A549 (cell line): Measurements from ENCODE around the gene VCL. TPM values are rescaled to one million over a fixed set of nuclear protein-coding genes. Genes with fewer than 3 reads are reported as not detected.
"Not testable (repeated sequence)": the region's sequence is repeated elsewhere in the genome, so short reads cannot be mapped to it uniquely, and the experiment has no call there.

Source experiments
- ATAC-seq, 2 experiments: fragments of 200-7000 bp in 1 of 2; fragments of >200 bp in 1 of 2; cut with Nextera tagmentation in 1 of 2; cut with Tn5 transposase in 1 of 2; 3 replicates each; pipeline versions ENCODE4 v1.8.0 to v1.9.1; 2018 to 2020; ENCODE audit warnings: mild to moderate bottlenecking in 1 of 2, moderate library complexity in 1 of 2
- CTCF ChIA-PET: fragments of 300-600 bp; sonication (Branson Sonifier 250); formaldehyde crosslinking; extraction: SDS; loops from one replicate; lab custom pipeline; 2021; ENCODE audit warnings: antibody characterized with exemption, inconsistent platforms; lab: Yijun Ruan, JAX
- POLR2A ChIA-PET: fragments of 350-600 bp; formaldehyde crosslinking; extraction: SDS; loops from one replicate; lab custom pipeline; 2021; ENCODE audit warnings: antibody characterized with exemption, inconsistent platforms; lab: Yijun Ruan, JAX
- DNase-seq, 2 experiments: peaks; one replicate each; pipeline versions ENCODE4 v3.0.0 to v3.0.0-alpha.2; 2011 to 2016; ENCODE audit warnings: low read depth in 1 of 2, low spot score in 1 of 2
- FAIRE-seq: peaks from 2 replicates; lab custom pipeline; 2011; peaks lifted over from hg19 to GRCh38; lab: Jason Lieb, UNC
- H3K27ac ChIP-seq, 2 experiments: fragments of >200 bp; sonication (Bioruptor Twin); formaldehyde crosslinking; 3 replicates each; pipeline ENCODE4 v1.5.1; 2016 to 2017
- H3K4me1 ChIP-seq: fragments of >200 bp; sonication (Bioruptor Twin); formaldehyde crosslinking; 3 replicates; pipeline ENCODE4 v1.6.1; 2016
- H3K4me2 ChIP-seq: fragments of >200 bp; sonication (Bioruptor Twin); formaldehyde crosslinking; 3 replicates; pipeline ENCODE4 v1.6.1; 2016
- H3K4me3 ChIP-seq: fragments of >200 bp; sonication (Bioruptor Twin); formaldehyde crosslinking; 3 replicates; pipeline ENCODE4 v1.5.1; 2016
- H3K9me3 ChIP-seq: fragments of >200 bp; sonication (Bioruptor Twin); formaldehyde crosslinking; 3 replicates; pipeline ENCODE4 v1.6.1; 2016
- BHLHE40 ChIP-seq: IDR thresholded peaks from 2 replicates; pipeline ENCODE4 v1.6.1; 2012; ENCODE audit warnings: low read depth, low read length, inconsistent platforms
- CBX2 ChIP-seq: fragments of 200-600 bp; sonication (generic); IDR thresholded peaks from 2 replicates; pipeline ENCODE4 v1.6.1; 2016; ENCODE audit warnings: low read depth, mild to moderate bottlenecking, borderline replicate concordance
- CBX8 ChIP-seq: fragments of 200-600 bp; sonication (generic); IDR thresholded peaks from 2 replicates; pipeline ENCODE4 v1.6.1; 2016
- CEBPB ChIP-seq, 2 experiments: fragments of >200 bp in 1 of 2; sonication (Bioruptor Twin) in 1 of 2; formaldehyde crosslinking in 1 of 2; IDR thresholded peaks; 2 replicates each; pipeline ENCODE4 v1.6.1; 2012 to 2016
- CHD2 ChIP-seq: fragments of 150-350 bp; IDR thresholded peaks from 2 replicates; pipeline ENCODE4 v1.6.1; 2014; ENCODE audit warnings: low read length; ENCODE audit not compliant: partially characterized antibody
- EHF ChIP-seq: fragments of 250-450 bp; sonication (Bioruptor Pico); IDR thresholded peaks from 2 replicates; pipeline ENCODE4 v1.5.0; 2020; ENCODE audit warnings: mild to moderate bottlenecking
- EP300 ChIP-seq, 2 experiments: fragments of >200 bp; sonication (Bioruptor Twin); formaldehyde crosslinking; IDR thresholded peaks; 2 replicates in 1 of 2; 3 replicates in 1 of 2; pipeline ENCODE4 v1.6.1; 2016 to 2017
- FOSB ChIP-seq: fragments of 250-450 bp; sonication (Bioruptor Pico); IDR thresholded peaks from 2 replicates; pipeline ENCODE4 v1.5.0; 2020; ENCODE audit warnings: mild to moderate bottlenecking, moderate library complexity
- FOSL2 ChIP-seq, 2 experiments: fragments of 450-650 bp in 1 of 2; fragments of >200 bp in 1 of 2; sonication (Bioruptor Twin) in 1 of 2; formaldehyde crosslinking; IDR thresholded peaks; 2 replicates each; pipeline versions ENCODE4 v1.5.0 to v1.6.1; 2016 to 2020; ENCODE audit warnings: mild to moderate bottlenecking in 1 of 2, moderate library complexity in 1 of 2
- FOXS1 ChIP-seq: fragments of 250-450 bp; sonication (Bioruptor Pico); IDR thresholded peaks from 2 replicates; pipeline ENCODE4 v1.5.0; 2020; ENCODE audit warnings: mild to moderate bottlenecking, moderate library complexity
- GATA3 ChIP-seq: IDR thresholded peaks from 2 replicates; pipeline ENCODE4 v1.6.1; 2012; ENCODE audit warnings: borderline replicate concordance
- HDAC2 ChIP-seq: fragments of 200-600 bp; sonication (generic); IDR thresholded peaks from 2 replicates; pipeline ENCODE4 v1.6.1; 2016
- HEYL ChIP-seq: fragments of 250-450 bp; sonication (Bioruptor Pico); IDR thresholded peaks from 2 replicates; pipeline ENCODE4 v1.8.0; 2021; ENCODE audit warnings: mild to moderate bottlenecking, moderate library complexity
- HOXA7 ChIP-seq: fragments of 250-450 bp; sonication (Bioruptor Pico); IDR thresholded peaks from 2 replicates; pipeline ENCODE4 v1.5.0; 2020; ENCODE audit warnings: mild to moderate bottlenecking, moderate library complexity
- JUNB ChIP-seq: fragments of >200 bp; sonication (Bioruptor Twin); formaldehyde crosslinking; IDR thresholded peaks from 2 replicates; pipeline ENCODE4 v1.6.1; 2016
- KDM1A ChIP-seq: fragments of 200-600 bp; sonication (generic); IDR thresholded peaks from 2 replicates; pipeline ENCODE4 v1.6.1; 2016; ENCODE audit warnings: low read depth, mild to moderate bottlenecking
- MAFK ChIP-seq: fragments of 450-650 bp; IDR thresholded peaks from 2 replicates; pipeline ENCODE4 v1.6.1; 2014; ENCODE audit not compliant: partially characterized antibody
- MYC ChIP-seq: IDR thresholded peaks from 2 replicates; pipeline ENCODE4 v1.6.1; 2012; ENCODE audit warnings: mild to moderate bottlenecking, inconsistent platforms, low read length, improper control_type of control experiment, borderline replicate concordance
- NPAS2 ChIP-seq: fragments of 250-450 bp; sonication (Bioruptor Pico); IDR thresholded peaks from 2 replicates; pipeline ENCODE4 v1.8.0; 2022; ENCODE audit warnings: mild to moderate bottlenecking, moderate library complexity, borderline replicate concordance
- NR3C1 ChIP-seq: fragments of >200 bp; sonication (Bioruptor Twin); formaldehyde crosslinking; IDR thresholded peaks from 3 replicates; pipeline ENCODE4 v1.6.1; 2017
- POLR2A ChIP-seq: IDR thresholded peaks from 2 replicates; pipeline ENCODE4 v1.6.1; 2012; ENCODE audit warnings: mild to moderate bottlenecking, low read length
- RFX5 ChIP-seq: fragments of 450-650 bp; IDR thresholded peaks from 2 replicates; pipeline ENCODE4 v1.7.1; 2014; ENCODE audit warnings: antibody characterized with exemption, mild to moderate bottlenecking, moderate library complexity
- RNF2 ChIP-seq: fragments of 200-600 bp; sonication (generic); IDR thresholded peaks from 2 replicates; pipeline ENCODE4 v1.6.1; 2016; ENCODE audit warnings: low read depth, mild to moderate bottlenecking, antibody characterized with exemption, moderate library complexity, borderline replicate concordance
- TFCP2L1 ChIP-seq: fragments of 250-450 bp; sonication (Bioruptor Pico); IDR thresholded peaks from 2 replicates; pipeline ENCODE4 v1.5.0; 2021; ENCODE audit warnings: mild to moderate bottlenecking
- WGBS: methylation state at CpG from one replicate; pipeline ENCODE4 v1.1.6; 2017; ENCODE audit errors: missing lambda C conversion rate; 5-methylcytosine and 5-hydroxymethylcytosine counted together
- polyA plus RNA-seq, 4 experiments: library from polyadenylated mRNA; depleted of rRNA in 3 of 4; stranded (reverse); fragments of >200 nt; fragmentation: RNase III in 1 of 4; extraction: RNeasy Plus Mini Kit Qiagen cat#74134 plus additional on column Dnase treatment in 1 of 4; gene quantifications; 2 replicates in 3 of 4; 3 replicates in 1 of 4; pipeline ENCODE4 v1.2.3, GENCODE V29; 2011 to 2017
- TF ChIP-seq, protein P1 (sequence below): fragments of 150-350 bp; IDR thresholded peaks from 2 replicates; pipeline ENCODE4 v1.6.1; 2014; ENCODE audit warnings: low read depth, mild to moderate bottlenecking, low read length
- TF ChIP-seq, protein P2 (sequence below): fragments of >200 bp; sonication (Bioruptor Twin); formaldehyde crosslinking; IDR thresholded peaks from 2 replicates; pipeline ENCODE4 v1.6.1; 2016
- TF ChIP-seq, protein P3 (sequence below): IDR thresholded peaks from 2 replicates; pipeline ENCODE4 v1.6.1; 2012
- TF ChIP-seq, protein P4 (sequence below): IDR thresholded peaks from 2 replicates; pipeline ENCODE4 v1.6.1; 2012

VCL gene
- polyA plus RNA-seq, 2 of the 4 experiments (the other 2 are of a cell fraction) = 101 to 112 TPM

DNA sequence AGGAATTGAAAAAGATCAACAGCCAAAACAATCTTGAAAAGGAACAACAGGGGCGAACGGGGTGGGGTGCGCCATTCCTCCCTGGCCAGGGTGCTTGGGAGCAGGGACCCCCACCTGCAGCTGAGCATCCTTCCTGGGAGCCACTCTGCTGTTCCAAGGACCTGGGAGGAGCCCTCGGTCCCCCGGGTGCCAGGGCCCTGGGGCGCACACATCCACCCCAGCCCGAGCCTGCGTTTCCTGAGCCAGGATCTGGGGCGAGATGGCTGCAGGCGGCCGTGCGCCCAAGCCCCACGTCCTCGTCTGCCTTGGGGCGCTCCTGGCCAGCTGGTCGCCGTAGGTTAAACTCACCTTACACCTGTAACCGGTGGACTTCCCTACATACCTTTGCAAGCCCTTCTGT, 142.1 kb downstream of the VCL start (continued):
- TF ChIP-seq, protein P1, sequence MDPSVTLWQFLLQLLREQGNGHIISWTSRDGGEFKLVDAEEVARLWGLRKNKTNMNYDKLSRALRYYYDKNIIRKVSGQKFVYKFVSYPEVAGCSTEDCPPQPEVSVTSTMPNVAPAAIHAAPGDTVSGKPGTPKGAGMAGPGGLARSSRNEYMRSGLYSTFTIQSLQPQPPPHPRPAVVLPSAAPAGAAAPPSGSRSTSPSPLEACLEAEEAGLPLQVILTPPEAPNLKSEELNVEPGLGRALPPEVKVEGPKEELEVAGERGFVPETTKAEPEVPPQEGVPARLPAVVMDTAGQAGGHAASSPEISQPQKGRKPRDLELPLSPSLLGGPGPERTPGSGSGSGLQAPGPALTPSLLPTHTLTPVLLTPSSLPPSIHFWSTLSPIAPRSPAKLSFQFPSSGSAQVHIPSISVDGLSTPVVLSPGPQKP = no peak
- TF ChIP-seq, protein P2, sequence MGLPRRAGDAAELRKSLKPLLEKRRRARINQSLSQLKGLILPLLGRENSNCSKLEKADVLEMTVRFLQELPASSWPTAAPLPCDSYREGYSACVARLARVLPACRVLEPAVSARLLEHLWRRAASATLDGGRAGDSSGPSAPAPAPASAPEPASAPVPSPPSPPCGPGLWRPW = no peak
- TF ChIP-seq HEYL (CRISPR knock-in tag) (no peak), BHLHE40 (no peak), CBX2 (no peak), POLR2A (no peak), GATA3 (no peak), HOXA7 (no peak)
- TF ChIP-seq, all 56 proteins: peak for 0

DNA sequence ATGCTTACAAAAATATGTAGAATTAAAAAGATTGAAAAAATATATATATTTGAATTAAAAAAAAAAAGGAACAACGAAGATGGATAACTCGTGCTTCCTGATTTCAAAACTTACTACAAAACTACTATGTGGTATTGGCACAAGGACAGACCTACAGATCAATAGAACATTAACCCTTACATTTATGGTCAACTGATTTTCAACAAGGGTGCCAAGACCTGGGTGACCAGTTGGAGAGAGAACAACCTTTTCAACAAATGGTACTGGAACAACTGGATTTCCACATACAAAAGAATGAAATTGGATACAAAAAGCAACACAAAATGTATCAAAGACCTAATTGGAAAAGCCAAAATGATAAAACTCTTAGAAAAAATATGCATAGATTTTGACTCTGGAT, 142.6 kb downstream of the VCL start:
- Histone ChIP-seq H3K4me3 (no peak overlapping the region), H3K27ac (no peak overlapping the region), H3K4me2 (no peak overlapping the region), H3K9me3 (no peaks in the 10 kb centered on the region), H3K4me1 (0 out of 3 replicates have a peak, but pooled peaks cover 6% of the 10 kb centered on the region)
- FAIRE-seq = no peak
- DNase-seq = no peak
- 88% methylated on average over 2 of the region's 2 CpGs for WGBS
- ChIA-PET CTCF (no interaction called here), POLR2A (no interaction called here)
- no peak for ATAC-seq
- no peak for TF ChIP-seq FOSB (CRISPR knock-in tag)
- TF ChIP-seq HDAC2 = no peak
- no peak for TF ChIP-seq CBX8
- TF ChIP-seq BHLHE40 = no peak
- no peak for TF ChIP-seq NPAS2 (CRISPR knock-in tag)
- TF ChIP-seq, protein P3, sequence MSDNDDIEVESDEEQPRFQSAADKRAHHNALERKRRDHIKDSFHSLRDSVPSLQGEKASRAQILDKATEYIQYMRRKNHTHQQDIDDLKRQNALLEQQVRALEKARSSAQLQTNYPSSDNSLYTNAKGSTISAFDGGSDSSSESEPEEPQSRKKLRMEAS = no peak
- no peak for TF ChIP-seq JUNB
- TF ChIP-seq RFX5 = no peak
- no peak for TF ChIP-seq CHD2
- TF ChIP-seq KDM1A = no peak
- TF ChIP-seq CEBPB (IDR thresholded peaks at IDR 0.05) = no peak
- no peak for TF ChIP-seq MYC
- TF ChIP-seq EP300 (IDR thresholded peaks at IDR 0.05) = no peak
- TF ChIP-seq, protein P2 = no peak
- TF ChIP-seq, protein P4, sequence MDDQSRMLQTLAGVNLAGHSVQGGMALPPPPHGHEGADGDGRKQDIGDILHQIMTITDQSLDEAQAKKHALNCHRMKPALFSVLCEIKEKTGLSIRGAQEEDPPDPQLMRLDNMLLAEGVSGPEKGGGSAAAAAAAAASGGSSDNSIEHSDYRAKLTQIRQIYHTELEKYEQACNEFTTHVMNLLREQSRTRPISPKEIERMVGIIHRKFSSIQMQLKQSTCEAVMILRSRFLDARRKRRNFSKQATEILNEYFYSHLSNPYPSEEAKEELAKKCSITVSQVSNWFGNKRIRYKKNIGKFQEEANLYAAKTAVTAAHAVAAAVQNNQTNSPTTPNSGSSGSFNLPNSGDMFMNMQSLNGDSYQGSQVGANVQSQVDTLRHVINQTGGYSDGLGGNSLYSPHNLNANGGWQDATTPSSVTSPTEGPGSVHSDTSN = no peak
- TF ChIP-seq NR3C1 = no peak
- no peak for TF ChIP-seq TFCP2L1 (CRISPR knock-in tag)
- TF ChIP-seq MAFK = no peak
- no peak for TF ChIP-seq RNF2
- no peak for TF ChIP-seq EHF
- TF ChIP-seq, all 56 proteins: peak for 0

DNA sequence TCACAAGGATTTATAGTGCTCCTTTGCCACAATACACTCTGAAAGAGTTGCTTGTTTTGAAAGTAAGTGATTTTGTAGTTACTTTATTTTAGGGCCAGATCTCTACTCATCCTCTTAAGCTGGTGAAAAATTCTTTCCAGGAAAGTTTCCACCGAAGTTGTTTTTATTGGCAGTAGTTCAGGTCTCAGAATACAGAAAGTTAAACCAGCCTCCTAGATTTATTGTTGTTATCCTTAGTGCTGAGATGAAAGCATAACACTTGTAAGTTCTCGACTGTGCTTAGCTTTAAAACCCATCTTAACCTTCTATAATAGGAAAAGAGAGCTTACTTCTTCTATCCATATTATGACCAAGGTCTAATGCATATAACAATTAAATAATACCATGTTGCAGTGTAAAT, 147.2 kb downstream of the VCL start:
- WGBS = 49% methylated on average over 2 of the region's 2 CpGs
- Histone ChIP-seq H3K27ac (no peak overlapping the region), H3K4me3 (no peak overlapping the region), H3K4me1 (peaks cover 16% of the 10 kb centered on the region; the same call in 2 of the 3 replicates), H3K4me2 (no peak overlapping the region), H3K9me3 (no peaks in the 10 kb centered on the region)
- ChIA-PET CTCF (interaction anchor here (0.7 to 3.5 kb wide), 3 partner anchors 15 to 89 kb away, joined by 3 to 14 read pairs (median 4); no protein-coding TSS in a partner anchor), POLR2A (no interaction called here)
- DNase-seq (no peak), FAIRE-seq (no peak), ATAC-seq (no peak)
- TF ChIP-seq FOXS1 (CRISPR knock-in tag) (0 out of 2 replicates have a peak, but pooled peaks have one; percentile 25), FOSL2 (IDR thresholded peaks at IDR 0.05) (no peak), FOSL2 (CRISPR knock-in tag; IDR thresholded peaks at IDR 0.05) (no peak)

DNA sequence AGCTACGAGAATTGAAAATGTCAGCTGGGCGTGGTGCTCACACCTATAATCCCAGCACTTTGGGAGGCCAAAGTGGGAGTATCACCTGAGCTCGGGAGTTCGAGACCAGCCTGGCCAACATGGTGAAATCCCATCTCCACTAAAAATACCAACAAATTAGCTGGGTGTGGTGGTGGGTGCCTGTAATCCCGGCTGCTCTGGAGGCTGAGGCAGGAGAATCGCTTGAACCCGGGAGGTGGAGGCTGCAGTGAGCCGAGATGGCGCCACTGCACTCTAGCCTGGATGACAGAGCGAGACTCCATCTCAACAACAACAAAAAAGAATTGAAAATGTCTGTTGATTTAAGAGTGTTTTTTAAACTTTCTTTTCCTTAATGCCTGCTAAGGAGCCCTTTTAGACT, 149.1 kb downstream of the VCL start:
- H3K9me3 ChIP-seq, FAIRE-seq, DNase-seq, H3K4me2 ChIP-seq, POLR2A ChIA-PET, H3K4me3 ChIP-seq, ATAC-seq, H3K27ac ChIP-seq: not testable (repeated sequence)
- CTCF ChIA-PET = interaction anchor here (1.4 kb wide), 1 partner anchor 67 kb away, joined by 4 read pairs; no protein-coding TSS in a partner anchor
- peaks cover 17% of the 10 kb centered on the region; the same call in 2 of the 3 replicates for H3K4me1 ChIP-seq
- WGBS = 91% methylated on average over 10 of the region's 10 CpGs
